Measurements from ENCODE around the gene DISC1. TPM values are rescaled to one million over a fixed set of nuclear protein-coding genes. Genes with fewer than 3 reads are reported as not detected.
A peak's percentile ranks its signal among the peaks of the same experiment; 100 is the strongest.
"Not testable (repeated sequence)": the region's sequence is repeated elsewhere in the genome, so short reads cannot be mapped to it uniquely, and the experiment has no call there.

DISC1 gene
- total and polyA plus RNA-seq, 7 experiments from 2014 or later = 7.8 to 33.8 (median 17.1) TPM

GRCh38 chr1:231903586-231904081, 277.0 kb downstream of the DISC1 start:
- no peaks in the 10 kb centered on the region for H3K36me3 ChIP-seq (ENCODE audit: control insufficient read depth in 2 of 3, insufficient read depth in 3 of 3, low read length in 3 of 3)
- peak overlapping the region in 2 of 9 donors; percentile 16 to 59 for H3K27ac Mint-ChIP-seq

GRCh38 chr1:231907310-231907709, 280.7 kb downstream of the DISC1 start:
- peaks cover 0 to 60% (median 42%) of the 10 kb centered on the region in 7 donors for H3K4me1 Mint-ChIP-seq
- H3K36me3 ChIP-seq (ENCODE audit: control insufficient read depth in 2 of 3, insufficient read depth in 3 of 3, low read length in 3 of 3); H3K9me3 ChIP-seq (ENCODE audit: control insufficient read depth in 2 of 3, low read length in 3 of 3); H3K27me3 ChIP-seq (ENCODE audit: control insufficient read depth in 2 of 2, insufficient read depth in 2 of 2, low read length in 2 of 2); ATAC-seq; H3K27ac ChIP-seq (ENCODE audit: low read depth, low read length); H3K4me1 ChIP-seq (ENCODE audit: control insufficient read depth in 2 of 2, insufficient read depth in 2 of 2, low read length in 2 of 2); intact Hi-C loops (cut with micrococcal nuclease); H3K4me3 ChIP-seq (ENCODE audit: low read length); DNase-seq; CTCF ChIA-PET; POLR2A ChIA-PET; H3K27ac Mint-ChIP-seq; H3K4me3 Mint-ChIP-seq: not testable (repeated sequence)
- H3K27me3 Mint-ChIP-seq = peaks cover 0 to 22% (median 0%) of the 10 kb centered on the region in 5 donors
- peaks cover 0 to 45% (median 13%) of the 10 kb centered on the region in 11 donors for H3K9me3 Mint-ChIP-seq
- H3K36me3 Mint-ChIP-seq = peaks cover 6 to 52% (median 41%) of the 10 kb centered on the region in 5 donors

More at GRCh38 chr1:231903586-231904081, 277.0 kb downstream of the DISC1 start:
- no peak for DNase-seq
- Mint-ChIP-seq H3K4me3 (no peak overlapping the region), H3K27me3 (peaks cover 0 to 3% (median 0%) of the 10 kb centered on the region in 5 donors), H3K36me3 (peaks cover 6 to 46% (median 29%) of the 10 kb centered on the region in 5 donors), H3K4me1 (peaks cover 3 to 35% (median 20%) of the 10 kb centered on the region in 7 donors), H3K9me3 (peaks cover 0 to 26% (median 6%) of the 10 kb centered on the region in 11 donors)
- peaks cover 0 to 3% (median 0%) of the 10 kb centered on the region in 3 experiments for H3K9me3 ChIP-seq (ENCODE audit: control insufficient read depth in 2 of 3, low read length in 3 of 3)
- CTCF ChIA-PET = interaction anchor here (0.6 kb wide), 1 partner anchor 17 kb away, joined by 4 read pairs; no protein-coding TSS in a partner anchor
- intact Hi-C loops (cut with micrococcal nuclease) = no loop called here
- H3K27ac ChIP-seq (ENCODE audit: low read depth, low read length) = no peak overlapping the region
- POLR2A ChIA-PET = no interaction called here
- no peaks in the 10 kb centered on the region for H3K4me1 ChIP-seq (ENCODE audit: control insufficient read depth in 2 of 2, insufficient read depth in 2 of 2, low read length in 2 of 2)
- ATAC-seq = no peak
- H3K4me3 ChIP-seq (ENCODE audit: low read length) = no peak overlapping the region
- no peaks in the 10 kb centered on the region for H3K27me3 ChIP-seq (ENCODE audit: control insufficient read depth in 2 of 2, insufficient read depth in 2 of 2, low read length in 2 of 2)

- Histone ChIP-seq H3K4me3 (ENCODE audit: low read length) (no peak overlapping the region), H3K27me3 (ENCODE audit: control insufficient read depth in 2 of 2, insufficient read depth in 2 of 2, low read length in 2 of 2) (no peaks in the 10 kb centered on the region), H3K36me3 (ENCODE audit: control insufficient read depth in 2 of 3, insufficient read depth in 3 of 3, low read length in 3 of 3) (no peaks in the 10 kb centered on the region), H3K9me3 (ENCODE audit: control insufficient read depth in 2 of 3, low read length in 3 of 3) (no peaks in the 10 kb centered on the region), H3K27ac (ENCODE audit: low read depth, low read length) (no peak overlapping the region), H3K4me1 (ENCODE audit: control insufficient read depth in 2 of 2, insufficient read depth in 2 of 2, low read length in 2 of 2) (peaks cover 49 to 51% of the 10 kb centered on the region in 2 donors)
- CTCF ChIA-PET = interaction anchor here (1.4 to 1.9 kb wide), 2 partner anchors 19 kb away, joined by 5 to 6 read pairs; no protein-coding TSS in a partner anchor
- ATAC-seq (no peak), DNase-seq (no peak)
- Mint-ChIP-seq H3K36me3 (peaks cover 5 to 19% (median 13%) of the 10 kb centered on the region in 5 donors), H3K4me1 (peaks cover 32 to 94% (median 82%) of the 10 kb centered on the region in 7 donors), H3K27me3 (peaks cover 0 to 38% (median 0%) of the 10 kb centered on the region in 5 donors), H3K27ac (peak overlapping the region in 7 of 9 donors; percentile 41 to 88 (median 66)), H3K9me3 (peaks cover 0 to 19% (median 6%) of the 10 kb centered on the region in 11 donors), H3K4me3 (peak overlapping the region in 6 of 10 donors; percentile 2 to 74 (median 44))
- intact Hi-C loops (cut with micrococcal nuclease) = no loop called here
- POLR2A ChIA-PET = no interaction called here
These were observed 286.9 kb downstream of the DISC1 start for GRCh38 chr1:231913493-231913892.

- peak overlapping the region in 8 of 9 donors; percentile 80 to 94 (median 88) for H3K27ac Mint-ChIP-seq
- H3K27me3 Mint-ChIP-seq = peaks cover 0 to 28% (median 0%) of the 10 kb centered on the region in 5 donors
- peaks cover 57 to 63% of the 10 kb centered on the region in 2 donors for H3K4me1 ChIP-seq (ENCODE audit: control insufficient read depth in 2 of 2, insufficient read depth in 2 of 2, low read length in 2 of 2)
- ATAC-seq (peak; percentile 40), DNase-seq (peak in 7 of 9 donors; percentile 26 to 57 (median 44))
- peaks cover 52 to 90% (median 83%) of the 10 kb centered on the region in 7 donors for H3K4me1 Mint-ChIP-seq
- H3K9me3 ChIP-seq (ENCODE audit: control insufficient read depth in 2 of 3, low read length in 3 of 3) = no peaks in the 10 kb centered on the region
- H3K27me3 ChIP-seq (ENCODE audit: control insufficient read depth in 2 of 2, insufficient read depth in 2 of 2, low read length in 2 of 2) = no peaks in the 10 kb centered on the region
- H3K4me3 Mint-ChIP-seq = peak overlapping the region; percentile 64 to 90 (median 80)
- H3K9me3 Mint-ChIP-seq = peaks cover 0 to 2% (median 0%) of the 10 kb centered on the region in 11 donors
- intact Hi-C loops (cut with micrococcal nuclease) = loop anchor here in 1 of 2 donors (1.0 to 2.0 kb wide), 2 partner anchors 12 to 52 kb away; no protein-coding TSS in a partner anchor
- H3K36me3 ChIP-seq (ENCODE audit: control insufficient read depth in 2 of 3, insufficient read depth in 3 of 3, low read length in 3 of 3) = no peaks in the 10 kb centered on the region
- H3K4me3 ChIP-seq (ENCODE audit: low read length) = peak overlapping the region; percentile 15
- peaks cover 0 to 7% (median 5%) of the 10 kb centered on the region in 5 donors for H3K36me3 Mint-ChIP-seq
- peak overlapping the region; percentile 61 for H3K27ac ChIP-seq (ENCODE audit: low read depth, low read length)
- ChIA-PET POLR2A (interaction anchor here (1.0 kb wide), 2 partner anchors 13 to 65 kb away, joined by 3 to 4 read pairs; no protein-coding TSS in a partner anchor), CTCF (interaction anchor here (0.5 to 2.5 kb wide), 4 partner anchors 13 to 51 kb away, joined by 4 to 15 read pairs (median 6); no protein-coding TSS in a partner anchor)
These were observed 291.8 kb downstream of the DISC1 start for GRCh38 chr1:231918239-231919015.

GRCh38 chr1:231919239-231919885, 292.8 kb downstream of the DISC1 start:
- Histone ChIP-seq H3K4me3 (ENCODE audit: low read length) (peak overlapping the region; percentile 15), H3K27ac (ENCODE audit: low read depth, low read length) (peak overlapping the region; percentile 61), H3K9me3 (ENCODE audit: control insufficient read depth in 2 of 3, low read length in 3 of 3) (no peaks in the 10 kb centered on the region), H3K27me3 (ENCODE audit: control insufficient read depth in 2 of 2, insufficient read depth in 2 of 2, low read length in 2 of 2) (no peaks in the 10 kb centered on the region), H3K4me1 (ENCODE audit: control insufficient read depth in 2 of 2, insufficient read depth in 2 of 2, low read length in 2 of 2) (peaks cover 56 to 58% of the 10 kb centered on the region in 2 donors), H3K36me3 (ENCODE audit: control insufficient read depth in 2 of 3, insufficient read depth in 3 of 3, low read length in 3 of 3) (no peaks in the 10 kb centered on the region)
- peaks cover 4 to 12% (median 5%) of the 10 kb centered on the region in 5 donors for H3K36me3 Mint-ChIP-seq
- intact Hi-C loops (cut with micrococcal nuclease) = loop anchor here in 1 of 2 donors (2.0 kb wide), 1 partner anchor 53 kb away; no protein-coding TSS in a partner anchor
- ChIA-PET POLR2A (interaction anchor here (0.6 to 1.0 kb wide), 4 partner anchors 10 to 154 kb away, joined by 3 to 4 read pairs (median 3); no protein-coding TSS in a partner anchor), CTCF (interaction anchor here (0.6 to 2.5 kb wide), 4 partner anchors 12 to 52 kb away, joined by 3 to 15 read pairs (median 5); no protein-coding TSS in a partner anchor)
- H3K4me3 Mint-ChIP-seq = peak overlapping the region; percentile 64 to 90 (median 80)
- peaks cover 0 to 25% (median 0%) of the 10 kb centered on the region in 5 donors for H3K27me3 Mint-ChIP-seq
- H3K27ac Mint-ChIP-seq = peak overlapping the region in 8 of 9 donors; percentile 80 to 94 (median 88)
- ATAC-seq = no peak
- no peak for DNase-seq
- H3K4me1 Mint-ChIP-seq = peaks cover 48 to 90% (median 82%) of the 10 kb centered on the region in 7 donors
- H3K9me3 Mint-ChIP-seq = no peaks in the 10 kb centered on the region
